Endodermal cell (in vitro differentiated cells): Measurements from ENCODE around the gene ORAI3. TPM values are rescaled to one million over a fixed set of nuclear protein-coding genes. Genes with fewer than 3 reads are reported as not detected.

Source experiments
- DNase-seq: peaks from one replicate; pipeline ENCODE4 v3.0.0-alpha.2; 2017
- H3K27ac ChIP-seq: 2 replicates; pipeline ENCODE4 v1.5.1; 2013; ENCODE audit warnings: mild to moderate bottlenecking, low read depth, low read length, moderate library complexity
- H3K27me3 ChIP-seq: 2 replicates; pipeline ENCODE4 v1.6.1; 2013; ENCODE audit warnings: mild to moderate bottlenecking, low read length, moderate library complexity; ENCODE audit not compliant: insufficient read depth, control insufficient read depth, poor library complexity, severe bottlenecking
- H3K36me3 ChIP-seq: 2 replicates; pipeline ENCODE4 v1.7.0; 2013; ENCODE audit warnings: mild to moderate bottlenecking, low read length, moderate library complexity; ENCODE audit not compliant: control insufficient read depth, insufficient read depth
- H3K4me1 ChIP-seq: one replicate; pipeline ENCODE4 v1.7.0; 2013; ENCODE audit warnings: low read length; ENCODE audit not compliant: control insufficient read depth, insufficient read depth
- H3K4me3 ChIP-seq: 2 replicates; pipeline ENCODE4 v1.5.1; 2013; ENCODE audit warnings: mild to moderate bottlenecking, low read length, moderate library complexity
- H3K9ac ChIP-seq: 2 replicates; pipeline ENCODE4 v1.6.1; 2013; ENCODE audit warnings: mild to moderate bottlenecking, low read length, moderate library complexity; ENCODE audit not compliant: poor library complexity, severe bottlenecking; ENCODE audit errors: extremely low read depth
- H3K9me3 ChIP-seq: 2 replicates; pipeline ENCODE4 v1.6.1; 2013; ENCODE audit warnings: mild to moderate bottlenecking, low read length, moderate library complexity; ENCODE audit not compliant: control insufficient read depth
- H3K27ac Mint-ChIP-seq: 2 replicates; pipeline ENCODE4 v1.8.0; 2020; ENCODE audit warnings: mixed read lengths
- H3K27me3 Mint-ChIP-seq: 2 replicates; pipeline ENCODE4 v1.8.0; 2021; ENCODE audit warnings: mild to moderate bottlenecking, mixed read lengths; ENCODE audit not compliant: insufficient read depth
- H3K36me3 Mint-ChIP-seq: 2 replicates; pipeline ENCODE4 v1.8.0; 2020; ENCODE audit warnings: low read depth, mixed read lengths
- H3K4me1 Mint-ChIP-seq: 2 replicates; pipeline ENCODE4 v1.8.0; 2020; ENCODE audit warnings: mixed read lengths
- H3K4me3 Mint-ChIP-seq: 2 replicates; pipeline ENCODE4 v1.8.0; 2020; ENCODE audit warnings: mild to moderate bottlenecking, moderate library complexity, mixed read lengths
- H3K9me3 Mint-ChIP-seq: 2 replicates; pipeline ENCODE4 v1.8.0; 2020; ENCODE audit warnings: mild to moderate bottlenecking, mixed read lengths
- WGBS, 2 experiments: methylation state at CpG; one replicate each; pipeline versions ENCODE4 v1.1.5 to v1.1.7; 2013; ENCODE audit warnings: missing lambda C conversion rate in 2 of 2, mixed read lengths in 1 of 2; ENCODE audit not compliant: insufficient coverage in 1 of 2, insufficient read length in 1 of 2; 5-methylcytosine and 5-hydroxymethylcytosine counted together
- total RNA-seq, 2 donors: library from RNA; stranded (reverse); fragmentation: NEBNext Ultra II Directional in 1 of 2; extraction: Animal tissue kit (Norgen Biotek cat#: 25700) in 1 of 2; gene quantifications; 2 replicates in 1 of 2; 3 replicates in 1 of 2; pipeline ENCODE4 v1.2.1, GENCODE V29; 2021
- TF ChIP-seq, protein P1 (sequence below): fragments of 200-600 bp; sonication (generic); conservative IDR thresholded peaks from 2 replicates; pipeline ENCODE4 v1.5.0; 2021; ENCODE audit warnings: antibody characterized with exemption, mild to moderate bottlenecking

The ORAI3 gene
- total RNA-seq, 2 donors from 2014 or later, result 16.9 to 17.7 TPM

DNA sequence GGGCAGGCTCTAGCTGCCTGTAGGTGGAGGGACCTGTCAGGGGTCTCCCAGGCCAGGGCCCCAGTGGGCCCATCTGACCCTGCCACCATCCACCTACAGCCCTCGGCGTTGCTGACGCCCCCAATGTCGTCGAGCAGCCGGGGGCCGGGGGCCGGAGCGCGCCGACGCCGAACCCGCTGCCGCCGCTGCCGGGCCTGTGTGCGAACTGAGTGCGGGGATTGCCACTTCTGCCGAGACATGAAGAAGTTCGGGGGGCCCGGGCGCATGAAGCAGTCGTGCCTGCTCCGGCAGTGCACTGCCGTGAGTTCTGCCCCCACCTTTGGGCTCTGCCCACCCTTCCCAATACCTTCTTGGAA lies 23.3 kb upstream of the ORAI3 start:
- Mint-ChIP-seq H3K27me3 (no peaks in the 10 kb centered on the region), H3K4me1 (peaks cover 17% of the 10 kb centered on the region), H3K9me3 (no peaks in the 10 kb centered on the region), H3K36me3 (peaks cover 14% of the 10 kb centered on the region), H3K27ac (no peak overlapping the region), H3K4me3 (peak overlapping the region; percentile 36)
- 95 to 96% methylated on average over 13 to 26 of the region's 26 CpGs for WGBS, 2 experiments
- Histone ChIP-seq H3K9ac (no peak overlapping the region), H3K27me3 (no peaks in the 10 kb centered on the region), H3K36me3 (peaks cover 21% of the 10 kb centered on the region), H3K9me3 (no peaks in the 10 kb centered on the region), H3K27ac (no peak overlapping the region), H3K4me3 (peak overlapping the region; percentile 95), H3K4me1 (no peaks in the 10 kb centered on the region)
- TF ChIP-seq, protein P1, sequence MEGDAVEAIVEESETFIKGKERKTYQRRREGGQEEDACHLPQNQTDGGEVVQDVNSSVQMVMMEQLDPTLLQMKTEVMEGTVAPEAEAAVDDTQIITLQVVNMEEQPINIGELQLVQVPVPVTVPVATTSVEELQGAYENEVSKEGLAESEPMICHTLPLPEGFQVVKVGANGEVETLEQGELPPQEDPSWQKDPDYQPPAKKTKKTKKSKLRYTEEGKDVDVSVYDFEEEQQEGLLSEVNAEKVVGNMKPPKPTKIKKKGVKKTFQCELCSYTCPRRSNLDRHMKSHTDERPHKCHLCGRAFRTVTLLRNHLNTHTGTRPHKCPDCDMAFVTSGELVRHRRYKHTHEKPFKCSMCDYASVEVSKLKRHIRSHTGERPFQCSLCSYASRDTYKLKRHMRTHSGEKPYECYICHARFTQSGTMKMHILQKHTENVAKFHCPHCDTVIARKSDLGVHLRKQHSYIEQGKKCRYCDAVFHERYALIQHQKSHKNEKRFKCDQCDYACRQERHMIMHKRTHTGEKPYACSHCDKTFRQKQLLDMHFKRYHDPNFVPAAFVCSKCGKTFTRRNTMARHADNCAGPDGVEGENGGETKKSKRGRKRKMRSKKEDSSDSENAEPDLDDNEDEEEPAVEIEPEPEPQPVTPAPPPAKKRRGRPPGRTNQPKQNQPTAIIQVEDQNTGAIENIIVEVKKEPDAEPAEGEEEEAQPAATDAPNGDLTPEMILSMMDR, result no peak
- DNase-seq, result peak; percentile 38

DNA sequence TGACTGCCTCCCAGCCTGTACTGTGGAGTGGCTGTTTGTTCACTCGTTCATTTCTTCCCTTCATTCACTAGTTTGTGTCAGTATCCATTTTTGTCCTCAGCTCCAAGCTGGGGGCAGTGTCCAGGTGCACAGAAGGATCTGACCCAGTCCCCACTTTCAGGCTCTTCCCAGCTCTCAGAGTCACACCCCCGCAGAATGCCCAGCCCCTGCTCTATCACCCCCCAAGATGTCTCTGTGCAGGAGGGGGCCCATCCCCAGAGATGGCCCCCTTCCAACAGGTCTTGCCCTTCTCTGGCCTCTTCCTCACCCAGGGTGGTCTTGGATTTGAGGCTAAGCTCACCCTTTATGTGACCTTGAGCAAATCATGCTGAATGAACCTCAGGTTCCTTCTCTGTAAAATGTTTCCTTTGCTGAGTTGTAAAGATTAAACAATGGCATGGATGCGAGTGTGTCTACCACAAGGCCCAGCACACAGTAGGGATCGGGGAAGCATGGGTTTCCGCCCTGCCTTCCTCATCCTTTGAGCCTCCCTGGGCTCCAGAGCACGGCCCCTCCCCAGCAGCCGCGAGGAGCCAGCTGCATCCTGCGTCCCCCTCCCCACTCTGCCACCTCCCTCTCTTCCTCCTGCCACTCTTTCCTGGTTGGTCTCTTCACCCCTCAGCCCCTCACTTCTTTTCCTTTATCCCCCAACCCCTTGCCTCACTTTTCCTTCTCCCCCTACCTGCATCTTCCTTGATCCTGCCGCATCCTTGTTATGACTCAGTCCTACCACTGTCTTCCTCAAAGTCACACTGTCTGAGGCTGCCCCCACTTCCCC lies 22.7 kb upstream of the ORAI3 start:
- H3K9me3 Mint-ChIP-seq, result no peaks in the 10 kb centered on the region
- peak overlapping the region; percentile 56 for H3K27ac Mint-ChIP-seq
- no peaks in the 10 kb centered on the region for H3K9me3 ChIP-seq
- TF ChIP-seq, protein P1, result no peak
- WGBS, 2 experiments, result 83 to 86% methylated on average over 2 to 10 of the region's 10 CpGs
- no peaks in the 10 kb centered on the region for H3K27me3 Mint-ChIP-seq
- H3K4me1 Mint-ChIP-seq, result peaks cover 15% of the 10 kb centered on the region
- H3K27ac ChIP-seq, result no peak overlapping the region
- no peaks in the 10 kb centered on the region for H3K4me1 ChIP-seq
- no peaks in the 10 kb centered on the region for H3K27me3 ChIP-seq
- peak overlapping the region; percentile 36 for H3K4me3 Mint-ChIP-seq
- no peak overlapping the region for H3K4me3 ChIP-seq
- no peak overlapping the region for H3K9ac ChIP-seq
- peak; percentile 47 for DNase-seq
- H3K36me3 Mint-ChIP-seq, result peaks cover 20% of the 10 kb centered on the region
- peaks cover 27% of the 10 kb centered on the region for H3K36me3 ChIP-seq

DNA sequence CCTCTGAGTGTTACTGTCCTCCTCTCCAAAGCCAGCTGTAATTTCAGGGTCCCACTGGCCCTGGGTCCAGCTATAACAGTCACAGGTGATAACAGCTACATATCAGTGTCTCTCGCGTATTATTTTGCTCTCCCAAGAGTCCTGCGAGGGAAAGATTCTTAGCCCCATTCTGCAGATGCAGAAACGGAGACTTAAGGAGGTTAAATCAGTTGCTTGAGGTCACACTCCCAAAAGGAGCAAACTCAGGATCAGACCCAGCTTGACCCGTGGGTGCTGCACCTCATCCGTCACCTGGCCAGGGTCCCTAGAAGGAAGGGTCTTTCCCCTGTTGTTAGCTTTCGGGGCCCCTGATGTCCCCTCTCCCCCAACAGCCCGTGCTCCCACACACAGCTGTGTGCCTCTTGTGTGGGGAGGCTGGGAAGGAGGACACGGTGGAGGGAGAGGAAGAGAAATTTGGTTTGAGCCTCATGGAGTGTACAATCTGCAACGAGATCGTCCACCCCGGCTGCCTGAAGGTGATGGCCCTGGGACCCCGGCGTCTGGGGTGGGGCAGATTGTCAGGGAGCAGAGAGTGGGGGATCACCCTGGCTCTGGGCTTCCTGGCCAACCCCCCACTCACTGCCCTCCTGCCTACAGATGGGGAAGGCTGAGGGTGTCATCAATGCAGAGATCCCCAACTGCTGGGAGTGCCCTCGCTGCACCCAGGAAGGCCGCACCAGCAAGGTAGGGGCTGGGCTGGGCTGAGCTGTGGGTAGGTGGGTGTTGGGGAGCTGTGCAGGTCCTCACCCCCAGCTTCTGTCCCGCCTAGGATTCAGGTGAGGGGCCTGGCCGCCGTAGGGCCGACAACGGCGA lies 21.7 kb upstream of the ORAI3 start:
- Mint-ChIP-seq H3K36me3 (peaks cover 24% of the 10 kb centered on the region), H3K4me1 (peaks cover 15% of the 10 kb centered on the region), H3K27me3 (no peaks in the 10 kb centered on the region), H3K27ac (no peak overlapping the region), H3K9me3 (no peaks in the 10 kb centered on the region), H3K4me3 (peak overlapping the region; percentile 33)
- Histone ChIP-seq H3K9ac (no peak overlapping the region), H3K27me3 (no peaks in the 10 kb centered on the region), H3K4me3 (no peak overlapping the region), H3K9me3 (no peaks in the 10 kb centered on the region), H3K27ac (no peak overlapping the region), H3K36me3 (peaks cover 36% of the 10 kb centered on the region), H3K4me1 (no peaks in the 10 kb centered on the region)
- 92 to 99% methylated on average over 13 to 22 of the region's 22 CpGs for WGBS, 2 experiments
- TF ChIP-seq, protein P1, result no peak
- DNase-seq, result peak; percentile 54
